K562 (cell line): ENCODE measurements around the gene MYO10. TPM values are rescaled to one million over a fixed set of nuclear protein-coding genes. Genes with fewer than 3 reads are reported as not detected.

ENCODE experiments used
- ATAC-seq: fragments of 200-7000 bp; cut with Tn5 transposase; 3 replicates; pipeline ENCODE4 v1.9.1; 2020; ENCODE audit warnings: moderate library complexity
- BruUV-seq: library from RNA; stranded (reverse); fragments of 400-500 nt; replicated peaks from 2 replicates; lab custom pipeline; 2021; lab: Mats Ljungman, UMichigan
- CTCF ChIA-PET: fragments of 300-600 bp; formaldehyde crosslinking; extraction: SDS; loops from one replicate; lab custom pipeline; 2021; ENCODE audit warnings: low intra/inter-chr PET ratio; lab: Yijun Ruan, JAX
- POLR2A ChIA-PET: fragments of 300-600, 350-650 bp; sonication (Branson Sonifier 250); formaldehyde crosslinking; extraction: SDS; loops from one replicate; lab custom pipeline; 2021; ENCODE audit warnings: antibody characterized with exemption, inconsistent platforms; lab: Yijun Ruan, JAX
- DNase-seq, 4 experiments: peaks; one replicate each; pipeline versions ENCODE4 v3.0.0 to v3.0.0-alpha.2; 2011 to 2018; ENCODE audit warnings: low spot score in 3 of 4, mixed read lengths in 3 of 4; ENCODE audit errors: extremely low read depth in 1 of 4
- FAIRE-seq: peaks from 2 replicates; lab custom pipeline; 2011; peaks lifted over from hg19 to GRCh38; lab: Jason Lieb, UNC
- H2AFZ ChIP-seq: 2 replicates; pipeline ENCODE4 v1.6.0; 2011; ENCODE audit warnings: low read depth, low read length, control low read depth, inconsistent platforms
- H3K27ac ChIP-seq: fragments of 200-600 bp; 3 replicates; pipeline ENCODE4 v1.8.0; 2011; ENCODE audit warnings: low read depth, mild to moderate bottlenecking, control low read depth, inconsistent platforms, low read length, moderate library complexity, mixed read lengths; ENCODE audit errors: extremely low read depth
- H3K27me3 ChIP-seq, 2 experiments: fragments of 300-600 bp in 1 of 2; 2 replicates in 1 of 2; 3 replicates in 1 of 2; pipeline versions ENCODE4 v1.6.0 to v1.8.0; 2011; ENCODE audit warnings: inconsistent platforms in 2 of 2, low read length in 2 of 2, mild to moderate bottlenecking in 1 of 2, mixed read lengths in 1 of 2, moderate library complexity in 1 of 2; ENCODE audit not compliant: control insufficient read depth in 2 of 2, insufficient read depth in 2 of 2
- H3K36me3 ChIP-seq: fragments of 300-600 bp; 3 replicates; pipeline ENCODE4 v1.8.0; 2011; ENCODE audit warnings: mild to moderate bottlenecking, low read length, inconsistent platforms; ENCODE audit not compliant: control insufficient read depth, insufficient read depth
- H3K4me1 ChIP-seq, 2 experiments: fragments of 200-600 bp in 1 of 2; replicated peaks in 1 of 2; 2 replicates in 1 of 2; 3 replicates in 1 of 2; pipeline versions ENCODE4 v1.5.1 to v1.8.0; 2011; ENCODE audit warnings: inconsistent platforms in 2 of 2, low read length in 2 of 2, mild to moderate bottlenecking in 1 of 2, mixed read lengths in 1 of 2, moderate library complexity in 1 of 2; ENCODE audit not compliant: control insufficient read depth in 2 of 2, insufficient read depth in 2 of 2
- H3K4me2 ChIP-seq: 2 replicates; pipeline ENCODE4 v1.6.1; 2011; ENCODE audit warnings: low read length, control low read depth, inconsistent platforms, mixed read lengths; ENCODE audit not compliant: insufficient read depth
- H3K4me3 ChIP-seq: fragments of 200-600 bp; sonication (generic), shearing (Covaris generic); 2 replicates; pipeline ENCODE4 v1.5.1; 2016; ENCODE audit warnings: control low read depth, inconsistent platforms
- H3K79me2 ChIP-seq: fragments of 200-600 bp; 3 replicates; pipeline ENCODE4 v1.8.0; 2011; ENCODE audit warnings: low read length, inconsistent platforms; ENCODE audit not compliant: control insufficient read depth, insufficient read depth
- H3K9ac ChIP-seq, 2 experiments: 2 replicates each; pipeline versions ENCODE4 v1.6.0 to v1.6.1; 2011; ENCODE audit warnings: low read depth in 2 of 2, low read length in 2 of 2, control low read depth in 1 of 2, inconsistent platforms in 1 of 2, mild to moderate bottlenecking in 1 of 2, mixed read lengths in 1 of 2; ENCODE audit not compliant: insufficient read depth in 1 of 2
- H3K9me1 ChIP-seq: one replicate; pipeline ENCODE4 v1.6.0; 2011; ENCODE audit warnings: inconsistent platforms, mild to moderate bottlenecking, low read length, moderate library complexity; ENCODE audit not compliant: control insufficient read depth, insufficient read depth
- H3K9me3 ChIP-seq: replicated peaks from 2 replicates; pipeline ENCODE4 v1.5.1; 2011; ENCODE audit warnings: low read depth, low read length, inconsistent platforms; ENCODE audit not compliant: control insufficient read depth, insufficient read depth
- H4K20me1 ChIP-seq: replicated peaks from 2 replicates; pipeline ENCODE4 v1.6.1; 2011; ENCODE audit warnings: low read length, inconsistent platforms, mixed read lengths; ENCODE audit not compliant: control insufficient read depth, insufficient read depth
- ARHGAP35 ChIP-seq: fragments of 450-650 bp; IDR thresholded peaks from 2 replicates; pipeline ENCODE4 v1.6.1; 2018; ENCODE audit not compliant: partially characterized antibody
- ASH1L ChIP-seq: fragments of 450-650 bp; IDR thresholded peaks from 2 replicates; pipeline ENCODE4 v1.6.1; 2018; ENCODE audit warnings: borderline replicate concordance, mild to moderate bottlenecking, low read depth; ENCODE audit not compliant: partially characterized antibody
- ELF4 ChIP-seq: fragments of 450-650 bp; formaldehyde crosslinking; IDR thresholded peaks from 2 replicates; pipeline ENCODE4 v1.4.0; 2022; ENCODE audit warnings: missing genetic modification characterization
- ESRRB ChIP-seq: fragments of 250-450 bp; sonication (Bioruptor Pico); IDR thresholded peaks from 2 replicates; pipeline ENCODE4 v1.5.0; 2020; ENCODE audit warnings: mild to moderate bottlenecking, moderate library complexity, borderline replicate concordance
- ETS2 ChIP-seq: IDR thresholded peaks from 2 replicates; pipeline ENCODE4 v1.6.1; 2016; ENCODE audit warnings: borderline replicate concordance, missing genetic modification characterization, mild to moderate bottlenecking, moderate library complexity, missing compliant biosample characterization; ENCODE audit not compliant: poor library complexity, severe bottlenecking
- GTF2A2 ChIP-seq: IDR thresholded peaks from 2 replicates; pipeline ENCODE4 v1.6.1; 2016; ENCODE audit warnings: mild to moderate bottlenecking, missing genetic modification characterization, missing compliant biosample characterization
- HDAC8 ChIP-seq: fragments of 450-650 bp; IDR thresholded peaks from 2 replicates; pipeline ENCODE4 v1.6.1; 2016; ENCODE audit warnings: mild to moderate bottlenecking, missing genetic modification characterization, moderate library complexity, missing compliant biosample characterization
- NFE2 ChIP-seq: IDR thresholded peaks from 2 replicates; pipeline ENCODE4 v1.6.1; 2014; ENCODE audit warnings: antibody characterized with exemption, low read depth
- RREB1 ChIP-seq: fragments of 250-450 bp; sonication (Bioruptor Pico); IDR thresholded peaks from 2 replicates; pipeline ENCODE4 v1.4.0; 2020
- SMAD1 ChIP-seq: fragments of 150-350 bp; IDR thresholded peaks from 2 replicates; pipeline ENCODE4 v1.6.1; 2014; ENCODE audit warnings: low read length, low read depth; ENCODE audit not compliant: partially characterized antibody
- TBL1XR1 ChIP-seq, 2 experiments: IDR thresholded peaks; 2 replicates each; pipeline ENCODE4 v1.6.1; 2012; ENCODE audit warnings: improper control_type of control experiment in 2 of 2, low read length in 2 of 2, mild to moderate bottlenecking in 1 of 2
- ZNF217 ChIP-seq: sonication (generic); formaldehyde crosslinking; IDR thresholded peaks from 2 replicates; pipeline ENCODE4 v1.8.0; 2022; ENCODE audit warnings: mild to moderate bottlenecking, missing genetic modification reagents
- ZNF316 ChIP-seq: fragments of 450-650 bp; IDR thresholded peaks from 2 replicates; pipeline ENCODE4 v1.6.1; 2016
- ZNF584 ChIP-seq: fragments of 200-800 bp; sonication (Bioruptor generic); IDR thresholded peaks from 2 replicates; pipeline ENCODE4 v1.6.1; 2016; ENCODE audit warnings: low read depth, mild to moderate bottlenecking, missing genetic modification characterization, missing compliant biosample characterization
- WGBS: fragments of 100-300 bp; shearing (Covaris generic); methylation state at CpG from one replicate; pipeline ENCODE4 v1.1.6; 2016; ENCODE audit warnings: low coverage, mixed read lengths; ENCODE audit not compliant: insufficient coverage; ENCODE audit errors: missing lambda C conversion rate; 5-methylcytosine and 5-hydroxymethylcytosine counted together
- in situ Hi-C: fragments of 300-500 bp; cut with MboI; formaldehyde crosslinking; loops from 4 replicates; pipeline ENCODE4 v1.15.0; 2018; ENCODE audit warnings: inconsistent platforms, mixed read lengths
- intact Hi-C: fragments of 100-400 bp; cut with micrococcal nuclease; formaldehyde crosslinking; loops from 2 replicates; pipeline ENCODE4 v1.14.2; 2022
- polyA plus RNA-seq, 8 experiments: library from polyadenylated mRNA; depleted of rRNA in 4 of 8; stranded (reverse) in 5 of 8; unstranded in 3 of 8; fragments of >200 nt; fragmentation: Nextera tagmentation in 2 of 8; fragmentation: Illumina TruSeq in 1 of 8; extraction: Ambion mirVana in 2 of 8; extraction: Trizol in 1 of 8; gene quantifications; 2 replicates each; pipeline versions ENCODE4 v1.2.1 to v1.2.3, GENCODE V29; 2011 to 2014; ENCODE audit warnings: inconsistent platforms in 1 of 8, missing spikeins in 1 of 8
- total RNA-seq, 7 experiments: library from RNA; depleted of rRNA in 6 of 7; stranded (reverse); fragments of >200 nt in 6 of 7; fragmentation: Illumina TruSeq in 2 of 7; extraction: Trizol in 2 of 7; gene quantifications; 2 replicates each; pipeline versions ENCODE4 v1.2.1 to v1.2.3, GENCODE V29; 2011 to 2021; ENCODE audit warnings: low replicate concordance in 1 of 7
- TF ChIP-seq, protein P1 (sequence below): fragments of 450-650 bp; formaldehyde crosslinking; IDR thresholded peaks from 2 replicates; pipeline ENCODE4 v1.4.0; 2020; ENCODE audit warnings: mild to moderate bottlenecking
- TF ChIP-seq, protein P2 (sequence below): fragments of 250-450 bp; sonication (Bioruptor Pico); IDR thresholded peaks from 2 replicates; pipeline ENCODE4 v1.9.0; 2021; ENCODE audit warnings: mild to moderate bottlenecking

MYO10 gene
- total and polyA plus RNA-seq, 9 of the 15 experiments (the other 6 are each of a cell fraction or from before 2014, with no cell fraction given): 0.04 to 0.24 TPM; not detected in 7

DNA sequence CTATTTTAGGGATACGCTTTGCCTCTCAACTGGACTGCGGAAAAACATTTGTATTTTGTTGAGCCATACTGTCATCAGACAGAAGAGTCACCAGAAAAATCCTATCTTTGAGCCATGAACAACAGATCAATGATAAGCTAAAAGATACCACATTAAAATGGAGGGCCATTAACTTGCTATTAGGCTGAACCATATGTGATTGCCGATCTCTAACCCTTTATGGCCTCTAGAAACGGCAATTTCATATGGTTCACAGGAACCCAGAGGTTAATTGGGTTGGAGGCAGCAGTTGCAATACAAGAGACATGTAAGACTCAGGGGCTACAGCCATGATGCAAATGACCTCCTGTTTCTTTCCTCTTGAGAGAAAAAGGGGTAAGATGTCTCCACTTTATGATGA, 69.8 kb downstream of the MYO10 start:
- Histone ChIP-seq H4K20me1 (no peaks in the 10 kb centered on the region), H3K4me1 (no peaks in the 10 kb centered on the region), H3K9me1 (no peaks in the 10 kb centered on the region), H3K9ac (no peak overlapping the region), H3K4me2 (no peak overlapping the region), H3K4me3 (no peak overlapping the region), H3K27me3 (peaks cover 0 to 12% of the 10 kb centered on the region in 2 experiments; a peak in 3 of 5 replicates), H3K9me3 (no peaks in the 10 kb centered on the region), H3K27ac (no peak overlapping the region), H3K79me2 (no peaks in the 10 kb centered on the region), H3K36me3 (no peaks in the 10 kb centered on the region), H2AFZ (no peak overlapping the region)
- POLR2A ChIA-PET: interaction anchor here (0.6 kb wide), 1 partner anchor 938 kb away, joined by 3 read pairs; no protein-coding TSS in a partner anchor
- FAIRE-seq (no peak), ATAC-seq (no peak), DNase-seq (no peak)
- 0% methylated on average over 4 of the region's 4 CpGs for WGBS
- no TSS peak for BruUV-seq
- in situ Hi-C loops (no loop called here), intact Hi-C loops (no loop called here)
- CTCF ChIA-PET: no interaction called here
- TF ChIP-seq ZNF217 (no peak), RREB1 (CRISPR knock-in tag) (no peak), SMAD1 (no peak), GTF2A2 (no peak), ARHGAP35 (no peak), ESRRB (CRISPR knock-in tag) (no peak), ELF4 (CRISPR knock-in tag) (no peak), ZNF316 (no peak), TBL1XR1 (IDR thresholded peaks at IDR 0.05; ENCODE audit: low read length in 2 of 2) (no peak), ETS2 (no peak), NFE2 (no peak), ASH1L (no peak), HDAC8 (tag) (no peak), ZNF584 (CRISPR knock-in tag) (no peak)
- TF ChIP-seq, protein P1, sequence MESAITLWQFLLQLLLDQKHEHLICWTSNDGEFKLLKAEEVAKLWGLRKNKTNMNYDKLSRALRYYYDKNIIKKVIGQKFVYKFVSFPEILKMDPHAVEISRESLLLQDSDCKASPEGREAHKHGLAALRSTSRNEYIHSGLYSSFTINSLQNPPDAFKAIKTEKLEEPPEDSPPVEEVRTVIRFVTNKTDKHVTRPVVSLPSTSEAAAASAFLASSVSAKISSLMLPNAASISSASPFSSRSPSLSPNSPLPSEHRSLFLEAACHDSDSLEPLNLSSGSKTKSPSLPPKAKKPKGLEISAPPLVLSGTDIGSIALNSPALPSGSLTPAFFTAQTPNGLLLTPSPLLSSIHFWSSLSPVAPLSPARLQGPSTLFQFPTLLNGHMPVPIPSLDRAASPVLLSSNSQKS (CRISPR knock-in tag): no peak
- TF ChIP-seq, protein P2, sequence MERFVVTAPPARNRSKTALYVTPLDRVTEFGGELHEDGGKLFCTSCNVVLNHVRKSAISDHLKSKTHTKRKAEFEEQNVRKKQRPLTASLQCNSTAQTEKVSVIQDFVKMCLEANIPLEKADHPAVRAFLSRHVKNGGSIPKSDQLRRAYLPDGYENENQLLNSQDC (CRISPR knock-in tag): no peak
